ENCODE data around the gene INO80.

The INO80 gene

DNA sequence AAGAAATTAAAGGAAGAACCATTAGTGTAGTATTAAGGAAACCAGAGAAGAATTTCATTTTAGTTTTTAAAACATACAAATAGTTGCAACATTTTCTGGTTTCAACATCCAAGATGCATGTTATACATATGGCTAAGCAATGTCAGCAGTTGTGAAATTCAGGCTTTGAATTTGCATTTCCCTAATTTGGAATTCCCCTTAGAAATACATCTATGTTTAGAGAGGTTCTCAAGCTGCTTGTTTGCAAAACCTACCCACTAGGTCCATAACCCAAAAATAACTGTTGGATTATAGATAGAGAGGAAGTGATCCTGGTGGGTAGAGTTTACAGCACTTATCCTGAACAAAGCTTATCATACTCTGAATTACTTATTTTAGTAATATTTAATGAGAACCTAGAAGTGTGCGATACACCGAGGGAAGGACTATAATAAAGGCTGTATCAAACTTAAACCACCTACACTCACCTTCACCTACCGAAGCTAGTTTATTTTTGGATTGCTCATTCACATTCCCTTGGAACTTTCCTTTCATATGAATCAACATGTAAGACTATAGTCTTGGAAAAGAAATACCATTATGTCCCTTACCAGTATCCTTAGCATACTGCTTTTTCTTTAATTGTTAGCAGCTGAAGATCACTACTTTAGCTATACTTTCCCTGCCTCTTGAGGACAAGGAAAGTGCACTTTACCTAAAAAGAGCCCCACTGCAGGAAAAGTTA is 102.2 kb downstream of the INO80 start:
- TF ChIP-seq, protein P1, sequence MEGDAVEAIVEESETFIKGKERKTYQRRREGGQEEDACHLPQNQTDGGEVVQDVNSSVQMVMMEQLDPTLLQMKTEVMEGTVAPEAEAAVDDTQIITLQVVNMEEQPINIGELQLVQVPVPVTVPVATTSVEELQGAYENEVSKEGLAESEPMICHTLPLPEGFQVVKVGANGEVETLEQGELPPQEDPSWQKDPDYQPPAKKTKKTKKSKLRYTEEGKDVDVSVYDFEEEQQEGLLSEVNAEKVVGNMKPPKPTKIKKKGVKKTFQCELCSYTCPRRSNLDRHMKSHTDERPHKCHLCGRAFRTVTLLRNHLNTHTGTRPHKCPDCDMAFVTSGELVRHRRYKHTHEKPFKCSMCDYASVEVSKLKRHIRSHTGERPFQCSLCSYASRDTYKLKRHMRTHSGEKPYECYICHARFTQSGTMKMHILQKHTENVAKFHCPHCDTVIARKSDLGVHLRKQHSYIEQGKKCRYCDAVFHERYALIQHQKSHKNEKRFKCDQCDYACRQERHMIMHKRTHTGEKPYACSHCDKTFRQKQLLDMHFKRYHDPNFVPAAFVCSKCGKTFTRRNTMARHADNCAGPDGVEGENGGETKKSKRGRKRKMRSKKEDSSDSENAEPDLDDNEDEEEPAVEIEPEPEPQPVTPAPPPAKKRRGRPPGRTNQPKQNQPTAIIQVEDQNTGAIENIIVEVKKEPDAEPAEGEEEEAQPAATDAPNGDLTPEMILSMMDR (IDR thresholded peaks at IDR 0.05; ENCODE audit: low read depth, low read length, missing control alignments): no peak
- H3K4me3 ChIP-seq (replicated peaks; ENCODE audit: low read depth, low read length): no peak overlapping the region
- DNase-seq (ENCODE audit: extremely low read depth, low read depth): no peak

- TF ChIP-seq, protein P1 (IDR thresholded peaks at IDR 0.05; ENCODE audit: low read depth, low read length, missing control alignments): no peak
- DNase-seq (ENCODE audit: extremely low read depth, low read depth): no peak
- no peak overlapping the region for H3K4me3 ChIP-seq (replicated peaks; ENCODE audit: low read depth, low read length)
Measured at GRCh38 chr15:41011055-41011815, 104.8 kb downstream of the INO80 start.

GRCh38 chr15:41010345-41010744 is 105.7 kb downstream of the INO80 start:
- H3K4me3 ChIP-seq (replicated peaks; ENCODE audit: low read depth, low read length): no peak overlapping the region
- DNase-seq (ENCODE audit: extremely low read depth, low read depth): no peak
- TF ChIP-seq, protein P1 (IDR thresholded peaks at IDR 0.05; ENCODE audit: low read depth, low read length, missing control alignments): no peak

- TF ChIP-seq, protein P1 (IDR thresholded peaks at IDR 0.05; ENCODE audit: low read depth, low read length, missing control alignments): no peak
- no peak for DNase-seq (ENCODE audit: extremely low read depth, low read depth)
Measured at GRCh38 chr15:41006479-41006878, 109.6 kb downstream of the INO80 start.

DNA sequence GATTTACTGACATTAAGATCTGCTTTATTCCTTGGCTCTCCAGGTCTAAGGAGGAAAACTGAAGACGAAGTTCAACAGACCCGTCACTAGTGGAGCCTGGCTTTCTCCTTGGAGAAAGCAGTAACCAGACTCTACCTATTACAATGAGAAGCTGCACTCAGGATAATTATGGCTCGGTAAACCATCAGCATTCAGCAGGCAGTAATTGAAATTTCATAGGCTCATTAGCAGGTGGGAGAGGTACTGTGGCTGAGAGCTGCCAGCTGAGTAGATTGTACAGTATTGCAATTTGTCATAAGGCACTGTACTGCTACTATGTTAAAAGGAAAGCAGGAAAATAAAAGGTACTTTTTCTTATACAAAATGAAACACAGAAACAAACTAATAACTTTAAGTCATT is 111.6 kb downstream of the INO80 start:
- TF ChIP-seq, protein P1 (IDR thresholded peaks at IDR 0.05; ENCODE audit: low read depth, low read length, missing control alignments): no peak
- no peak overlapping the region for H3K4me3 ChIP-seq (replicated peaks; ENCODE audit: low read depth, low read length)
- no peak for DNase-seq (ENCODE audit: extremely low read depth, low read depth)

More at GRCh38 chr15:41006479-41006878, 109.6 kb downstream of the INO80 start:
- H3K4me3 ChIP-seq (replicated peaks; ENCODE audit: low read depth, low read length): no peak overlapping the region

GRCh38 chr15:41001524-41002214 is 114.4 kb downstream of the INO80 start:
- no peak overlapping the region for H3K4me3 ChIP-seq (replicated peaks; ENCODE audit: low read depth, low read length)
- no peak for DNase-seq (ENCODE audit: extremely low read depth, low read depth)
- TF ChIP-seq, protein P1 (IDR thresholded peaks at IDR 0.05; ENCODE audit: low read depth, low read length, missing control alignments): no peak

Measured in HFF-Myc (cell line).